Lung (tissue), 12 donors: ENCODE data around the gene CACNG1. TPM values are rescaled to one million over a fixed set of nuclear protein-coding genes. Genes with fewer than 3 reads are reported as not detected.

Experiments used
- ATAC-seq: fragments of 200-7000 bp; cut with Tn5 transposase; one replicate; pipeline ENCODE4 v1.9.1; 2020; ENCODE audit warnings: moderate number of reproducible peaks; ENCODE audit not compliant: insufficient read depth, low FRiP score
- DNase-seq, 3 donors: peaks; one replicate each; pipeline ENCODE4 v3.0.0-alpha.2; 2013 to 2017
- H3K27ac ChIP-seq, 2 donors: one replicate each; pipeline ENCODE4 v1.5.1; 2013; ENCODE audit warnings: mild to moderate bottlenecking in 2 of 2, moderate library complexity in 2 of 2, control low read depth in 1 of 2, inconsistent platforms in 1 of 2, low read depth in 1 of 2, low read length in 1 of 2
- H3K27me3 ChIP-seq, 3 donors: one replicate each; pipeline ENCODE4 v1.5.1; 2013; ENCODE audit warnings: low read length in 2 of 3; ENCODE audit not compliant: control insufficient read depth in 3 of 3, insufficient read depth in 3 of 3
- H3K36me3 ChIP-seq, 4 donors: one replicate each; pipeline ENCODE4 v1.5.1; 2013; ENCODE audit warnings: low read length in 4 of 4, mild to moderate bottlenecking in 1 of 4, moderate library complexity in 1 of 4; ENCODE audit not compliant: control insufficient read depth in 4 of 4, insufficient read depth in 4 of 4
- H3K4me1 ChIP-seq, 5 donors: one replicate each; pipeline ENCODE4 v1.5.1; 2013; ENCODE audit warnings: low read length in 5 of 5, mild to moderate bottlenecking in 2 of 5, moderate library complexity in 1 of 5; ENCODE audit not compliant: control insufficient read depth in 5 of 5, insufficient read depth in 5 of 5
- H3K4me3 ChIP-seq: one replicate; pipeline ENCODE4 v1.5.1; 2013; ENCODE audit warnings: mild to moderate bottlenecking, control low read depth, moderate library complexity
- H3K9ac ChIP-seq, 2 donors: one replicate each; pipeline ENCODE4 v1.5.1; 2013; ENCODE audit warnings: low read length in 2 of 2, control low read depth in 1 of 2; ENCODE audit not compliant: insufficient read depth in 1 of 2
- H3K9me3 ChIP-seq, 4 donors: one replicate each; pipeline ENCODE4 v1.5.1; 2013; ENCODE audit warnings: low read length in 3 of 4, mild to moderate bottlenecking in 1 of 4, moderate library complexity in 1 of 4; ENCODE audit not compliant: control insufficient read depth in 4 of 4, insufficient read depth in 3 of 4
- WGBS, 2 donors: extraction: QIAGEN DNeasy Blood & Tissue Kit; methylation state at CpG; one replicate each; pipeline ENCODE4 v1.1.7; 2013; 5-methylcytosine and 5-hydroxymethylcytosine counted together
- polyA plus RNA-seq, 2 donors: library from polyadenylated mRNA; stranded (reverse); fragments of 200-250 nt; gene quantifications; one replicate each; pipeline ENCODE4 v1.2.1, GENCODE V29; 2013
- total RNA-seq, 2 donors: library from RNA; depleted of rRNA in 1 of 2; stranded (reverse); fragments of >200 nt in 1 of 2; gene quantifications; one replicate each; pipeline ENCODE4 v1.2.1, GENCODE V29; 2014 to 2021
- TF ChIP-seq, protein P1 (sequence below): IDR thresholded peaks from 2 replicates; pipeline ENCODE4 v1.5.1; 2012; ENCODE audit warnings: mild to moderate bottlenecking; ENCODE audit errors: control extremely low read depth, extremely low read depth
- donor health status: control.
- donor health status: control.
- donor health status: Bipolar disorder and iron deficiency.
- donor health status: healthy.
- donor health status: DM: yes; HTN: yes; CAD: no.

The CACNG1 gene
- total and polyA plus RNA-seq, 4 donors: 0.05 to 0.08 TPM; not detected in 2

DNA sequence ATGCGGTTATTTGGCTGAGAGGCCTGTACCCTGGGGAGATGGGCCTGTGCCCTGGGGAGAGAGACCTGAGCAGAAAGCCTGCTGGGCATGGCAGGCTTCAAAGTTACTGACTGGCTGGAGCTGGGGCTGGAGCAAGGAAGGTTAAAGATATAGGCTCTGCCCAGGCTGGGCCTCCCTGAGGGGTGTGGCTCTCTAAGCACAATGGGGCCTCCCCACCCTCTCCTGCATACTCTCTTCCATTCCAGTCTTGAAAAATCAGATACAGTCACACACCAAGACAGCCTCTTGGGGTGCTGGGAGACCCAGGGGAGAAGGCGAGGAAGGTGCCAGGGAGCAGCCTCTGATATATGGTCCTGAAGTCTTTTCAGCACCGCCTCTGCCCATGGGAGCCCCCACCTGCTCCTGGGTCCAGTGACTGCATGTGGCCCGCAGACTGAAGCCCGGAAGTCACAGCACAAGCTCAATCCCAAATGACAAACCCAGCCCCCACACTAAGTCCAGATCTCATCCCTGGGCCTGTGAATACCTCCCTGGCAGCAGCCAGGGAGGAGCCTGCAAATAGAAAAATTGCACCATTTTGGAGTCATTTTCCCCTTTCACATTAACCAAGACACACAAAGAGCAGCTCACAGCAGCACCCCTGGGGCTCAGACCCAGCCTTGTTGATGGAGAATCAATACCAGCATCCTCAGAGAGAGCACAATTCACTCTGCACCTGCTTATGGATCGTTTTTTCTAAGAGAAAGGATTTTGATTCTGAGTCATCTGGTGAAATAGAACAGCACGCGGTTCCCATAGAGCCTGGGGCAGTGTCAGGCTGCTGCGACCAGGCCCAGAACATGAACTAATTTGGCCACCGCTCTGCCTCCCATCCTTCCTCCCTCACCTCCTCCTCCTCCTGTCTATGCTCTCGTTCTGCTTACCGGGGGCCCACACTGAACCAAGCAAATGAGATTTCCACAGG is 25.6 kb upstream of the CACNG1 start:
- Histone ChIP-seq H3K27ac (no peak overlapping the region), H3K9ac (no peak overlapping the region), H3K9me3 (no peaks in the 10 kb centered on the region), H3K4me1 (no peaks in the 10 kb centered on the region), H3K36me3 (no peaks in the 10 kb centered on the region), H3K4me3 (no peak overlapping the region), H3K27me3 (no peaks in the 10 kb centered on the region)
- DNase-seq (no peak), ATAC-seq (no peak)
- 89 to 91% methylated on average over 12 of the region's 12 CpGs for WGBS, 2 donors
- TF ChIP-seq, protein P1, sequence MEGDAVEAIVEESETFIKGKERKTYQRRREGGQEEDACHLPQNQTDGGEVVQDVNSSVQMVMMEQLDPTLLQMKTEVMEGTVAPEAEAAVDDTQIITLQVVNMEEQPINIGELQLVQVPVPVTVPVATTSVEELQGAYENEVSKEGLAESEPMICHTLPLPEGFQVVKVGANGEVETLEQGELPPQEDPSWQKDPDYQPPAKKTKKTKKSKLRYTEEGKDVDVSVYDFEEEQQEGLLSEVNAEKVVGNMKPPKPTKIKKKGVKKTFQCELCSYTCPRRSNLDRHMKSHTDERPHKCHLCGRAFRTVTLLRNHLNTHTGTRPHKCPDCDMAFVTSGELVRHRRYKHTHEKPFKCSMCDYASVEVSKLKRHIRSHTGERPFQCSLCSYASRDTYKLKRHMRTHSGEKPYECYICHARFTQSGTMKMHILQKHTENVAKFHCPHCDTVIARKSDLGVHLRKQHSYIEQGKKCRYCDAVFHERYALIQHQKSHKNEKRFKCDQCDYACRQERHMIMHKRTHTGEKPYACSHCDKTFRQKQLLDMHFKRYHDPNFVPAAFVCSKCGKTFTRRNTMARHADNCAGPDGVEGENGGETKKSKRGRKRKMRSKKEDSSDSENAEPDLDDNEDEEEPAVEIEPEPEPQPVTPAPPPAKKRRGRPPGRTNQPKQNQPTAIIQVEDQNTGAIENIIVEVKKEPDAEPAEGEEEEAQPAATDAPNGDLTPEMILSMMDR: no peak

DNA sequence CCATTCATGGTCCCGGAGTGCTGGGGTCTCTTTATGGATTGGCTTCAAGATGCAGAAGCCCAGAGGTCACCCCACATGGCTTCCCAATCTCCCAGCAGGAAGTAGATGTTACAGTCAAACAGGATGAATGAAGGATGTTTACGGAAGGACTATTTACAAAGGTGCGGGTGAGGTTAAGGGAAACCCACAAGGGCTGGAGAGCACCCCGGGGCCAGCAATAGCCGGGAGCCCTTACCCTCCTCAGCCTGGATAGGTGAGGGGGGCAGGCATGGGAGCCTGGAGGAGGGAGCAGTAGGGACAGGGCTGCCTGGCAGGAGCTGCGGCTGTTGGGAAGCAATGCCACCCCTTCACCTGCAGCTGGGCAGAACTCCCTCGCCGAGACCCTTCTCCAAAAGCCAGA is 24.5 kb upstream of the CACNG1 start:
- no peak overlapping the region for H3K4me3 ChIP-seq
- H3K9ac ChIP-seq: no peak overlapping the region
- no peaks in the 10 kb centered on the region for H3K36me3 ChIP-seq
- no peak for ATAC-seq
- no peak overlapping the region for H3K27ac ChIP-seq
- no peaks in the 10 kb centered on the region for H3K4me1 ChIP-seq
- TF ChIP-seq, protein P1: no peak
- no peak for DNase-seq
- 65 to 75% methylated on average over 8 of the region's 8 CpGs for WGBS, 2 donors
- H3K9me3 ChIP-seq: no peaks in the 10 kb centered on the region
- no peaks in the 10 kb centered on the region for H3K27me3 ChIP-seq

DNA sequence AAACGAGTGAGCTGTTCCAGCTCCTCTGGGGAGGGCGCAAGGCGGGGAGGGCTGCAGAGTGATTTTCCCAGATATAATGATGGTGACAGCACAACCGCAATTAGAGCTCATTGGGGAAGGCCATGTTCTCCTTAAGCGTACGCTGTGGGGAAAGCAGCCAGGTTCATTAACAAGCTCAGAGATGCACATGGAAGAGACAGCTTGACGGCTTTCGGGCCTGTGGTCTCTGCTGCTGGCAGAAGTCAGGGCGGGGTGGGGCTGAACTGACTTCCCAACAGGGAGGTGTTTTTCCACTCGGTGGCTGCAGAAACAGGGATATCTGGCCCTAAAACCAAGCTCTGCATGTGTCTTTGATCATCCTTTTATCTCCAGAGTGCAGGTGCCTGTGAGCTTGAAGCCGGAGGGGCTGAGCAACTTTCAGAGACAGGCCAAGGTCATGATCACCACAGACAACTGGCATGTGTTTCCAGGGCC is 24.0 kb upstream of the CACNG1 start:
- Histone ChIP-seq H3K36me3 (no peaks in the 10 kb centered on the region), H3K4me3 (no peak overlapping the region), H3K27ac (no peak overlapping the region), H3K9me3 (no peaks in the 10 kb centered on the region), H3K27me3 (no peaks in the 10 kb centered on the region), H3K4me1 (no peaks in the 10 kb centered on the region), H3K9ac (no peak overlapping the region)
- no peak for ATAC-seq
- TF ChIP-seq, protein P1: no peak
- no peak for DNase-seq
- WGBS, 2 donors: 81 to 87% methylated on average over 11 of the region's 11 CpGs
